GM21786 (cell line): ENCODE measurements around the gene CLRN1.
"Not testable (repeated sequence)": the region's sequence is repeated elsewhere in the genome, so short reads cannot be mapped to it uniquely, and the experiment has no call there.

Source experiments
- ATAC-seq: cut with Tn5 transposase; IDR thresholded peaks from one replicate; pipeline ENCODE4 v1.9.1; 2021; ENCODE audit not compliant: unreplicated experiment

The CLRN1 gene

GRCh38 chr3:150972366-150973071, at the start of gene CLRN1:
TSS of gene CLRN1 (minus strand) at chr3:150972727. CDS start at chr3:150972708, 19 bp downstream.
- no peak for ATAC-seq

GRCh38 chr3:151016478-151016795, 43.9 kb upstream of the CLRN1 start:
- ATAC-seq, result no peak

GRCh38 chr3:151015767-151016477, 43.4 kb upstream of the CLRN1 start:
- no peak for ATAC-seq

GRCh38 chr3:151015181-151015580, 42.7 kb upstream of the CLRN1 start:
- ATAC-seq, result no peak

GRCh38 chr3:151014501-151015018, 42.0 kb upstream of the CLRN1 start:
- no peak for ATAC-seq

GRCh38 chr3:151012753-151013152, 40.2 kb upstream of the CLRN1 start:
- no peak for ATAC-seq

GRCh38 chr3:151011427-151011826, 38.9 kb upstream of the CLRN1 start:
- no peak for ATAC-seq

GRCh38 chr3:151009981-151010380, 37.5 kb upstream of the CLRN1 start:
- ATAC-seq, result no peak

- no peak for ATAC-seq
These were observed 36.9 kb upstream of the CLRN1 start for GRCh38 chr3:151009430-151009829.

GRCh38 chr3:151008699-151009098, 36.2 kb upstream of the CLRN1 start:
- ATAC-seq, result no peak

GRCh38 chr3:151003768-151004134, 31.2 kb upstream of the CLRN1 start:
- no peak for ATAC-seq

GRCh38 chr3:151003029-151003767, 30.7 kb upstream of the CLRN1 start:
- ATAC-seq, result no peak

GRCh38 chr3:151002003-151002981, 29.8 kb upstream of the CLRN1 start:
- no peak for ATAC-seq

- ATAC-seq, result no peak
These were observed 26.5 kb upstream of the CLRN1 start for GRCh38 chr3:150998996-150999395.

GRCh38 chr3:150996731-150997130, 24.2 kb upstream of the CLRN1 start:
- ATAC-seq, result no peak

GRCh38 chr3:150995510-150995909, 23.0 kb upstream of the CLRN1 start:
- ATAC-seq, result no peak

GRCh38 chr3:150989208-150989607, 16.7 kb upstream of the CLRN1 start:
- no peak for ATAC-seq

- ATAC-seq, result not testable (repeated sequence)
These were observed 15.9 kb upstream of the CLRN1 start for GRCh38 chr3:150988395-150988794.

- no peak for ATAC-seq
These were observed 13.2 kb upstream of the CLRN1 start for GRCh38 chr3:150985711-150986110.

GRCh38 chr3:150984066-150984465, 11.5 kb upstream of the CLRN1 start:
- ATAC-seq, result no peak
